Breast epithelium (tissue), 4 donors: ENCODE data around the gene MFAP3L. TPM values are rescaled to one million over a fixed set of nuclear protein-coding genes. Genes with fewer than 3 reads are reported as not detected.
"Not testable (repeated sequence)": the region's sequence is repeated elsewhere in the genome, so short reads cannot be mapped to it uniquely, and the experiment has no call there.

Experiments
- DNase-seq, 2 donors: peaks; one replicate each; pipeline ENCODE4 v3.0.0-alpha.2; 2019; ENCODE audit warnings: low spot score in 2 of 2
- H3K27ac ChIP-seq, 2 donors: fragments of 200-600 bp; sonication (generic) in 1 of 2; one replicate each; pipeline ENCODE4 v1.5.1; 2016 to 2019; ENCODE audit warnings: mild to moderate bottlenecking in 1 of 2
- H3K27me3 ChIP-seq, 2 donors: fragments of 200-600 bp; sonication (generic) in 1 of 2; one replicate each; pipeline versions ENCODE4 v1.5.1 to v1.6.0; 2017 to 2019; ENCODE audit warnings: control low read depth in 1 of 2, mild to moderate bottlenecking in 1 of 2
- H3K36me3 ChIP-seq: fragments of 200-600 bp; one replicate; pipeline ENCODE4 v1.5.1; 2019
- H3K4me1 ChIP-seq, 2 donors: fragments of 200-600 bp; sonication (generic); one replicate each; pipeline ENCODE4 v1.5.1; 2016 to 2019; ENCODE audit warnings: control low read depth in 1 of 2
- H3K4me3 ChIP-seq, 3 donors: fragments of 200-600 bp; sonication (generic); 1 replicate in 2 of 3; 2 replicates in 1 of 3; pipeline ENCODE4 v1.5.1; 2016 to 2019; ENCODE audit warnings: mild to moderate bottlenecking in 3 of 3, moderate library complexity in 2 of 3
- H3K9me3 ChIP-seq, 2 donors: fragments of 200-600 bp; sonication (generic) in 1 of 2; one replicate each; pipeline ENCODE4 v1.5.1; 2016 to 2019; ENCODE audit warnings: control low read depth in 1 of 2
- POLR2A ChIP-seq: fragments of 450-650 bp; IDR thresholded peaks from one replicate; pipeline ENCODE4 v1.6.1; 2016; ENCODE audit warnings: antibody characterized with exemption, mild to moderate bottlenecking, moderate library complexity
- POLR2AphosphoS5 ChIP-seq, 3 donors: sonication (generic); formaldehyde crosslinking; IDR thresholded peaks; one replicate each; pipeline ENCODE4 v1.6.1; 2017; ENCODE audit warnings: antibody characterized with exemption in 3 of 3
- intact Hi-C: fragments of 100-400 bp; cut with DNase I; formaldehyde crosslinking; loops from one replicate; pipeline ENCODE4 v1.15.1; 2023; ENCODE audit warnings: low total_unique reads
- total RNA-seq, 3 donors: library from RNA; depleted of rRNA; stranded (reverse); fragments of >200 nt; gene quantifications; one replicate each; pipeline ENCODE4 v1.1.0, GENCODE V29; 2016
- TF ChIP-seq, protein P1 (sequence below), 3 donors: fragments of 450-650 bp; IDR thresholded peaks; one replicate each; pipeline ENCODE4 v1.5.1; 2016 to 2017; ENCODE audit warnings: antibody characterized with exemption in 3 of 3, mild to moderate bottlenecking in 3 of 3, moderate library complexity in 3 of 3

Gene MFAP3L
- total RNA-seq, 3 donors from 2014 or later: 5.1 to 87.4 (median 19.3) TPM

DNA sequence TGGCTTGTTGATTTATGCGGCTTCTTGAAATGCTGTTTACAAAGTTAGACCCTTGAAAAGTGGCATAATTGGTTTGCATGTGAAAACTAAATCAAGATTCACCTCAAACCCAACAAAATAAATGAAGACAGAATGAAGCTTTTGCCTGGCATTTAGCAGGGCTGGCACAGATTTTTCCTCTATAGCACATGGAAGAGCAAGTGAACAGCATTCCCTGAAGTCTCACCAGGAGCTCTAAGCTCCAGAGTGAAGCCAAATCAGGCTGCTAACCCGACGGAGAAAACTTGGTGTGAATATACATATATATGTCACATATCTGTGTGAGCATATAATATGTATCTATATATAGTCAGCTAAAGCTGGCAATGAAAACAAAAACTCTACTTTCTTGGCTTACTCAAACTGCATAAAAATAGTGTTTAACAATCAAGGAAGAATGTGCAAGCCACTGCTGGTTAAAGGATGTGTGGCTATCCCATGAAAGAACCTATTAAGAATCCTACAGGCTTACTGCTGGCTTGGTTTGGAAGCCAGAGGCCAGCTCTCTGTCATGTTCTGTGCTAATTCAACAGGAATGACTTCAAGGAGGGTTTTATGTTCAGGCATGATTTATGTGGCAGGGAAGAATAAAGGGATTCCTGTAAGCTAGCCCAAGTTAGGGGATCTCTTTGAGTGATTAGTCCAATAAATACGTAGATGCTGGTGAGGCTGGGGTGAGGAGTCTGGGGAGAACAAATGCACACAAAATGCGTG lies 69.9 kb downstream of the MFAP3L start:
- no peak for TF ChIP-seq POLR2AphosphoS5 (IDR thresholded peaks at IDR 0.05)
- TF ChIP-seq POLR2A: no peak
- TF ChIP-seq, protein P1, sequence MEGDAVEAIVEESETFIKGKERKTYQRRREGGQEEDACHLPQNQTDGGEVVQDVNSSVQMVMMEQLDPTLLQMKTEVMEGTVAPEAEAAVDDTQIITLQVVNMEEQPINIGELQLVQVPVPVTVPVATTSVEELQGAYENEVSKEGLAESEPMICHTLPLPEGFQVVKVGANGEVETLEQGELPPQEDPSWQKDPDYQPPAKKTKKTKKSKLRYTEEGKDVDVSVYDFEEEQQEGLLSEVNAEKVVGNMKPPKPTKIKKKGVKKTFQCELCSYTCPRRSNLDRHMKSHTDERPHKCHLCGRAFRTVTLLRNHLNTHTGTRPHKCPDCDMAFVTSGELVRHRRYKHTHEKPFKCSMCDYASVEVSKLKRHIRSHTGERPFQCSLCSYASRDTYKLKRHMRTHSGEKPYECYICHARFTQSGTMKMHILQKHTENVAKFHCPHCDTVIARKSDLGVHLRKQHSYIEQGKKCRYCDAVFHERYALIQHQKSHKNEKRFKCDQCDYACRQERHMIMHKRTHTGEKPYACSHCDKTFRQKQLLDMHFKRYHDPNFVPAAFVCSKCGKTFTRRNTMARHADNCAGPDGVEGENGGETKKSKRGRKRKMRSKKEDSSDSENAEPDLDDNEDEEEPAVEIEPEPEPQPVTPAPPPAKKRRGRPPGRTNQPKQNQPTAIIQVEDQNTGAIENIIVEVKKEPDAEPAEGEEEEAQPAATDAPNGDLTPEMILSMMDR (IDR thresholded peaks at IDR 0.05): no peak
- no peaks in the 10 kb centered on the region for H3K4me1 ChIP-seq
- no peaks in the 10 kb centered on the region for H3K27me3 ChIP-seq
- H3K36me3 ChIP-seq: no peaks in the 10 kb centered on the region
- no peak overlapping the region for H3K4me3 ChIP-seq
- intact Hi-C loops: no loop called here
- DNase-seq: no peak
- H3K27ac ChIP-seq: no peak overlapping the region
- no peaks in the 10 kb centered on the region for H3K9me3 ChIP-seq

DNA sequence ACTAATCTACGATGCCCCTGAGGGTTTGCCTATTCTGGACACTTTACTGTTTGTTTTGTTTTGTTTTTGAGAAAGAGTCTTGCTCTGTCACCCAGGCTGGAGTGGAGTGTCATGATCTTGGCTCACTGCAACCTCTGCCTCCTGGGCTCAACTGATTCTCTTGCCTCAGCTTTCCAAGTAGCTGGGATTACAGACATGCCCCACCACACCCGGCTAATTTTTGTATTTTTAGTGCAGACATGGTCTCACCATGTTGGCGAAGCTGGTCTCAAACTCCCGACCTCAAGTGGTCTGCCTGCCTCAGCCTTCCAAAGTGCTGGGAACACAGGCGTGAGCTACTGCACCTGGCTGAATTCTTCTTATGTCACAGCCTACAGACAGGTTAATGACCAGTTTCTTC lies 70.7 kb downstream of the MFAP3L start:
- no peak overlapping the region for H3K4me3 ChIP-seq
- H3K36me3 ChIP-seq: no peaks in the 10 kb centered on the region
- DNase-seq: no peak
- TF ChIP-seq POLR2AphosphoS5 (IDR thresholded peaks at IDR 0.05) (no peak), POLR2A (no peak)
- TF ChIP-seq, protein P1 (IDR thresholded peaks at IDR 0.05): no peak
- H3K27ac ChIP-seq: no peak overlapping the region
- no peaks in the 10 kb centered on the region for H3K4me1 ChIP-seq
- H3K27me3 ChIP-seq: no peaks in the 10 kb centered on the region
- H3K9me3 ChIP-seq: no peaks in the 10 kb centered on the region
- intact Hi-C loops: no loop called here

DNA sequence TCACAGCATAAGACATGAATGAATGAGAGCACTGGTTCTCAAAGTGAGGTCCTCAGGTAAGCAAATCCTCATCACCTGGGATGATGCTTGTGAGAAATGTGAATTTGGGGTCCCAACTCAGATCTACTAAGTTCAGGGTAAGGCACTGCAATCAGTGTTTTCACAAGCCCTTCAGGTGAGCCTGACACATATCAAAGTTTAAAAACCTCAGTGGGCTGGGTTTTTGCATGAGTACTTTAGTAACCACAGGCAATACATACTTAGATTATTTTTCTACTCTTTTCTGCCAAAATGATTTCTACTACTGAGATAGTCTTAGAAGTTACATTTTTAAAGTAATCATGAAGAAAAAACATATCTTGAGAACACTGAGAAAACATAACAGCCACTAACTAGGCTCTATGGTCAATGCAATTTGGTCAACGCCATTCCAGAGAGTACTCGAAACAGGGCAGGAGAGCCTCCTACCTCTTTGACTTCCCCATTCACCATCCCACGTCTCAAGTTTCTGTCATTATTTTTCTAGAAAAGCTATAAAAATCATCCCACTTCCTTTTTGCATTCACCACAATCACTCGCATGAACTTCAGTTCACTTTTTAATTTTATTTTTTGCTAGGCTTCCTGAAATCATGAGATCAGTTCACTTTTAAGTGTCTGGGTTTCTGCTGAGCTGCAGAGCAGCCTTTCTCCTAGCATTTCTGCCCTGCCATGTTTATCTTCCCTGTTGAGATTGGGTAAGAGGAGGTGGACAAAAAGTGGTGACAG lies 73.8 kb downstream of the MFAP3L start:
- H3K4me1 ChIP-seq: no peaks in the 10 kb centered on the region
- intact Hi-C loops: no loop called here
- no peak for DNase-seq
- no peaks in the 10 kb centered on the region for H3K36me3 ChIP-seq
- TF ChIP-seq POLR2AphosphoS5 (IDR thresholded peaks at IDR 0.05): no peak
- no peak for TF ChIP-seq POLR2A
- TF ChIP-seq, protein P1 (IDR thresholded peaks at IDR 0.05): no peak
- H3K4me3 ChIP-seq: no peak overlapping the region
- H3K27ac ChIP-seq: no peak overlapping the region
- H3K9me3 ChIP-seq: no peaks in the 10 kb centered on the region
- H3K27me3 ChIP-seq: no peaks in the 10 kb centered on the region

DNA sequence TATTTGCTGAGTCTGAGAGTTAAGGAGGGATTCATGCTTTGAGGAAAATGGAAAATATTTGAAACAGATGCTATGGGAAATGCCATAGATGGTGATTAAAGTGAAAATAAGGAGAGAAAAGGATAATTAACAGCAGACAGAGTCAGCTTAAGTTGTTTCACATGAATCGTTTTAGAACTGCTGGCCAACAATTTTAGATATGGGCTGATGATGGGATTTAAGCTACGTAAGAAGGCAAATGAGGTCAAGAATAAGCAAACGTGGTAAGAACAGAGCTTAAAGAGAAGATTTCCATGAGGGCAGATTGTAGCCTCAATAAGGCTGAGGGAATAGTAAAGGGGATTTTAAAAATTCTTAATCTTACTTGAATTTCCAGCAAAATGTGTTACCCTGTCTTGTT lies 77.9 kb downstream of the MFAP3L start:
- intact Hi-C loops: no loop called here
- Histone ChIP-seq H3K9me3 (no peaks in the 10 kb centered on the region), H3K27me3 (no peaks in the 10 kb centered on the region), H3K4me1 (no peaks in the 10 kb centered on the region), H3K36me3 (no peaks in the 10 kb centered on the region), H3K4me3 (no peak overlapping the region), H3K27ac (peak overlapping the region; percentile 34 to 38)
- TF ChIP-seq POLR2A: no peak
- no peak for TF ChIP-seq POLR2AphosphoS5 (IDR thresholded peaks at IDR 0.05)
- TF ChIP-seq, protein P1 (IDR thresholded peaks at IDR 0.05): no peak
- DNase-seq: no peak

DNA sequence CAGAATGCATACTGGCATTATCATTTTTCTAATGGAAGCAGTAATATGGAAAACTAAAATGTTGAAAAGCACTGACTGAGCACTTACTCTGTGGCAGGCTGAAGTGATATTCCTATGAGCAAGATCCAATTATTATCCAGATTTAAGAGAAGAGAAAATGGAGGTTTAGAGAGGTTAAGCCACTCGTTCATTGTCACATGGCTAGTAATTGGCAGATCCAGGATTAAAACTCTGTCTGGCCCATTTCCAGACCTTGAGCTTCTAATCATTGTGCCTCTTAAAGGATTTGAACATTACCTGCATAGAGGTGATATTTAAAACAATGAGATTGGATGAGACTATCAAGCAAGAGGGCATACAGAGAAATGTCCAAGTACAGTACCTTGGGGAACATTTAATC lies 80.6 kb downstream of the MFAP3L start:
- Histone ChIP-seq H3K4me1 (no peaks in the 10 kb centered on the region), H3K27ac (no peak overlapping the region), H3K27me3 (no peaks in the 10 kb centered on the region), H3K4me3 (no peak overlapping the region), H3K36me3 (no peaks in the 10 kb centered on the region), H3K9me3 (no peaks in the 10 kb centered on the region)
- no peak for DNase-seq
- no peak for TF ChIP-seq POLR2AphosphoS5 (IDR thresholded peaks at IDR 0.05)
- no peak for TF ChIP-seq POLR2A
- TF ChIP-seq, protein P1 (IDR thresholded peaks at IDR 0.05): no peak
- intact Hi-C loops: no loop called here

DNA sequence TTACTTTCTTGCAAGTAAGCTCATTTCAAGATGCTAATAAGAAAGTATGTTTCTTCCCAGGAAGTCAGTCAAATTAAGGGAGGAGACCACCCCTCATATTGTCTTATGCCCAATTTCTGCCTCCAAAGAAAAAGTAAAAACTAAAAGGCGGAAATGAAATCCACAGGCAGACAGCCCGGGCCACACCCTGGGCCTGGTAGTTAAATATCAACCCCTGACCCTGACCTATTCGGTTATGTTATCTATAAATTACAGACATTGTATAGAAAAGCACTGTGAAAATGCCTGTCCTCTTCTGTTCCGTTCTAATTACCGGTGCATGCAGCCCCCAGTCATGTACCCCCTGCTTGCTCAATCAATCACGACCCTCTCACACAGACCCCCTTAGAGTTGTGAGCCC lies 82.6 kb downstream of the MFAP3L start:
- H3K27me3 ChIP-seq, DNase-seq, H3K27ac ChIP-seq, intact Hi-C loops, H3K36me3 ChIP-seq, H3K4me1 ChIP-seq, H3K4me3 ChIP-seq, H3K9me3 ChIP-seq: not testable (repeated sequence)
